ENCODE data around the gene TSPAN17. TPM values are rescaled to one million over a fixed set of nuclear protein-coding genes. Genes with fewer than 3 reads are reported as not detected.

The TSPAN17 gene
- total and polyA plus RNA-seq, 9 of the 15 experiments (the other 6 are each of a cell fraction or from before 2014, with no cell fraction given): 0.73 to 58.3 (median 34.5) TPM

GRCh38 chr5:176654856-176655255 lies 7.6 kb downstream of the TSPAN17 start:
- H3K27me3 ChIP-seq (ENCODE audit: control insufficient read depth in 2 of 2, insufficient read depth in 2 of 2, low read length in 2 of 2): no peaks in the 10 kb centered on the region
- H3K9ac ChIP-seq (ENCODE audit: insufficient read depth in 1 of 2, low read depth in 2 of 2, low read length in 2 of 2): no peak overlapping the region
- no peak overlapping the region for H2AFZ ChIP-seq (ENCODE audit: low read depth, low read length)
- peaks cover 37% of the 10 kb centered on the region; the same call in 2 of the 3 replicates for H3K36me3 ChIP-seq (ENCODE audit: control insufficient read depth, insufficient read depth, low read length)
- 73% methylated on average over 12 of the region's 14 CpGs for WGBS (ENCODE audit: insufficient coverage, low coverage, missing lambda C conversion rate)
- intact Hi-C loops (cut with micrococcal nuclease): no loop called here
- H3K27ac ChIP-seq (ENCODE audit: extremely low read depth, low read depth, low read length): no peak overlapping the region
- H3K9me3 ChIP-seq (replicated peaks; ENCODE audit: control insufficient read depth, insufficient read depth, low read depth, low read length): no peaks in the 10 kb centered on the region
- no peak for FAIRE-seq
- ChIA-PET POLR2A (no interaction called here), CTCF (ENCODE audit: low intra/inter-chr PET ratio) (no interaction called here)
- peaks cover 19% of the 10 kb centered on the region for H3K9me1 ChIP-seq (ENCODE audit: control insufficient read depth, insufficient read depth, low read length)
- no peak for DNase-seq (ENCODE audit: extremely low read depth in 1 of 4, low spot score in 3 of 4)
- peaks cover 20% of the 10 kb centered on the region for H4K20me1 ChIP-seq (replicated peaks; ENCODE audit: control insufficient read depth, insufficient read depth, low read length)
- no peak overlapping the region for H3K4me2 ChIP-seq (ENCODE audit: insufficient read depth, low read length)
- peaks cover 13 to 42% of the 10 kb centered on the region in 2 experiments; a peak in 4 of 5 replicates for H3K4me1 ChIP-seq (replicated peaks in 1 of 2; ENCODE audit: control insufficient read depth in 2 of 2, insufficient read depth in 2 of 2, low read length in 2 of 2)
- in situ Hi-C loops (cut with MboI): no loop called here
- ATAC-seq: no peak
- no peak overlapping the region for H3K4me3 ChIP-seq
- TF ChIP-seq CBX3 (IDR thresholded peaks at IDR 0.05; ENCODE audit: borderline replicate concordance in 1 of 2, low read length in 2 of 2) (no peak), HEY1 (CRISPR knock-in tag; IDR thresholded peaks at IDR 0.05; ENCODE audit: borderline replicate concordance) (no peak), ZEB2 (IDR thresholded peaks at IDR 0.05) (no peak), FOXK2 (conservative IDR thresholded peaks at IDR 0.05 in 1 of 2, IDR thresholded peaks at IDR 0.05 in 1 of 2; ENCODE audit: low read depth in 2 of 2) (no peak), RBFOX2 (IDR thresholded peaks at IDR 0.05; ENCODE audit: low read depth, low read length) (no peak)
- no TSS peak for BruUV-seq (replicated peaks)
- peaks cover 23% of the 10 kb centered on the region for H3K79me2 ChIP-seq (ENCODE audit: control insufficient read depth, insufficient read depth, low read length)

GRCh38 chr5:176656467-176656990 lies 9.2 kb downstream of the TSPAN17 start:
- ATAC-seq (no peak), DNase-seq (ENCODE audit: extremely low read depth in 1 of 4, low spot score in 3 of 4) (no peak), FAIRE-seq (no peak)
- Histone ChIP-seq H3K4me1 (replicated peaks in 1 of 2; ENCODE audit: control insufficient read depth in 2 of 2, insufficient read depth in 2 of 2, low read length in 2 of 2) (peaks cover 0 to 34% of the 10 kb centered on the region in 2 experiments; a peak in 3 of 5 replicates), H3K36me3 (ENCODE audit: control insufficient read depth, insufficient read depth, low read length) (peaks cover 37% of the 10 kb centered on the region; the same call in 2 of the 3 replicates), H4K20me1 (replicated peaks; ENCODE audit: control insufficient read depth, insufficient read depth, low read length) (peaks cover 9% of the 10 kb centered on the region; the same call in 1 of the 2 replicates), H3K9me3 (replicated peaks; ENCODE audit: control insufficient read depth, insufficient read depth, low read depth, low read length) (no peaks in the 10 kb centered on the region), H3K27ac (ENCODE audit: extremely low read depth, low read depth, low read length) (no peak overlapping the region), H3K9me1 (ENCODE audit: control insufficient read depth, insufficient read depth, low read length) (peaks cover 11% of the 10 kb centered on the region), H3K4me2 (ENCODE audit: insufficient read depth, low read length) (no peak overlapping the region), H3K9ac (ENCODE audit: insufficient read depth in 1 of 2, low read depth in 2 of 2, low read length in 2 of 2) (no peak overlapping the region), H3K79me2 (ENCODE audit: control insufficient read depth, insufficient read depth, low read length) (peaks cover 6% of the 10 kb centered on the region; the same call in 2 of the 3 replicates), H2AFZ (ENCODE audit: low read depth, low read length) (no peak overlapping the region), H3K27me3 (ENCODE audit: control insufficient read depth in 2 of 2, insufficient read depth in 2 of 2, low read length in 2 of 2) (peaks cover 0 to 6% of the 10 kb centered on the region in 2 experiments; a peak in 2 of 5 replicates), H3K4me3 (no peak overlapping the region)
- intact Hi-C loops (cut with micrococcal nuclease) (no loop called here), in situ Hi-C loops (cut with MboI) (no loop called here)
- POLR2A ChIA-PET: interaction anchor here (0.7 to 2.3 kb wide), 2 partner anchors 9 to 65 kb away, joined by 3 to 10 read pairs; partner anchors contain the start of gene TSPAN17
- TF ChIP-seq ZNF146 (CRISPR knock-in tag; IDR thresholded peaks at IDR 0.05; ENCODE audit: unreplicated experiment): no peak
- no peak for TF ChIP-seq THRAP3 (IDR thresholded peaks at IDR 0.05; ENCODE audit: borderline replicate concordance)
- no peak for TF ChIP-seq SAFB (IDR thresholded peaks at IDR 0.05; ENCODE audit: borderline replicate concordance, low read depth, low read length)
- no TSS peak for BruUV-seq (replicated peaks)
- 86% methylated on average over 12 of the region's 13 CpGs for WGBS (ENCODE audit: insufficient coverage, low coverage, missing lambda C conversion rate)
- CTCF ChIA-PET (ENCODE audit: low intra/inter-chr PET ratio): no interaction called here
